ENCODE results near the gene PPARA.

PPARA gene

GRCh38 chr22:46225631-46226030, 75.3 kb downstream of the PPARA start:
- H3K4me1 ChIP-seq: peaks cover 7 to 15% (median 9%) of the 10 kb centered on the region in 10 experiments
- no peak overlapping the region for H3K4me2 ChIP-seq
- H4K20me1 ChIP-seq: no peaks in the 10 kb centered on the region
- H3K9ac ChIP-seq: no peak overlapping the region
- no peak for TF ChIP-seq Cebpa-rat (IDR thresholded peaks at IDR 0.05)
- no peak overlapping the region for H3K27ac ChIP-seq
- peaks cover 0 to 7% (median 0%) of the 10 kb centered on the region in 11 experiments; a peak in 1 of 22 replicates for H3K9me3 ChIP-seq (replicated peaks in 1 of 11)
- no peaks in the 10 kb centered on the region for H3K27me3 ChIP-seq
- no peak overlapping the region for H3K4me3 ChIP-seq
- H3K36me3 ChIP-seq: peaks cover 19 to 74% (median 48%) of the 10 kb centered on the region in 11 experiments

GRCh38 chr22:46226577-46226976, 76.3 kb downstream of the PPARA start:
- Histone ChIP-seq H3K9ac (no peak overlapping the region), H3K36me3 (peaks cover 18 to 70% (median 41%) of the 10 kb centered on the region in 11 experiments), H3K9me3 (replicated peaks in 1 of 11) (no peaks in the 10 kb centered on the region), H3K4me2 (no peak overlapping the region), H3K4me1 (peaks cover 0 to 6% (median 0%) of the 10 kb centered on the region in 10 experiments; a peak in 6 of 20 replicates), H3K27me3 (no peaks in the 10 kb centered on the region), H3K4me3 (no peak overlapping the region), H4K20me1 (no peaks in the 10 kb centered on the region), H3K27ac (no peak overlapping the region)
- TF ChIP-seq Cebpa-rat (IDR thresholded peaks at IDR 0.05): no peak

DNA sequence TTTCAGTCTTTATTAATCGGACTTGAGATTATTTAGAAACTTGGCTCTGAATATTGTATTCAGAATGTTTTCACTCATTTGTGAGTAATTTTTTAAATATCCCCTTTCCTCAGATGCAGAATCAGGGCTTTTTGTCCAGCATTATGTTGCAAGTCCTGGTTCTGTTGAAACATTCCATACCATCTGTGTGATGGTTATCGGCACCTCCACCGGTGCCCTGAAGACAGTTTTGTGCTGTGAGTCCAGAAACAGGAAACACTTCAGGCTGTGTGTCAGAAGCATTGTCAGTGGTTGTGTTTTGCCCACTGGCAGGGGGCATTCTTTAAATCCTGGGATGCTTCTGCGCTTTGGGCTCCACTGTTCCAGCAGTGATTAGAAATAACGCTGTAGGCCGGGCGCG, 79.4 kb downstream of the PPARA start:
- Histone ChIP-seq H4K20me1 (no peaks in the 10 kb centered on the region), H3K27ac (no peak overlapping the region), H3K4me1 (peaks cover 10 to 21% (median 14%) of the 10 kb centered on the region in 10 experiments), H3K36me3 (peaks cover 10 to 48% (median 24%) of the 10 kb centered on the region in 11 experiments; a peak in 21 of 22 replicates), H3K9me3 (replicated peaks in 1 of 11) (no peaks in the 10 kb centered on the region), H3K4me2 (no peak overlapping the region), H3K4me3 (no peak overlapping the region), H3K9ac (no peak overlapping the region), H3K27me3 (no peaks in the 10 kb centered on the region)
- no peak for TF ChIP-seq Cebpa-rat (IDR thresholded peaks at IDR 0.05)

DNA sequence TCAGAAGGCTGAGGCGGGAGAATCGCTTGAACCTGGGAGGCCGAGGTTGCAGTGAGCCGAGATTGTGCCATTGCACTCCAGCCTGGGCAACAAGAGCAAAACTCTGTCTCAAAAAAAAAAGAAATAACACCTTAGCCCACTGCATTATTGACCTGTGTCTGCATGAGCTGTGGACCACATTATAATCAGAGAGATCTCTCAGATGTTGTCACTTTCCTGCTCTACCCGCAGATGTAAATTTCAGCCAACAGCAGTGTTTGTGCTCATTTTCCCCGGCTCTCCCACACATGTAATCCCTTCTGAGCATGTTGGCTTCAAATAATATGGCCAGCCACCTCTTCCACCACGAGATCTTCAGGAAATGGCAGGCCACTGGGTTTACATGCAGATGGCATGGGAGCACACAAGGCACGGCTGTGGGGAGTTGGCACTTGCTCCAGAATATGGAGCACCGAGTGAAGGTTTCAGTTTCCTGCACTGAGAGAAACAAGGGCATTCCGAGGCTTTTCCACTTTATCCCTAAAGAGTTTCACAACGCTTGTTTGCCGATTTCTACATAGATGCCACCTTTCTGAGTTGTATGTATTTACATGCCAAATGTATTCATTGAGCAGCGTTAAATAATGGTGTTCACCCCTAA, 80.1 kb downstream of the PPARA start:
- H3K27ac ChIP-seq: no peak overlapping the region
- no peaks in the 10 kb centered on the region for H3K9me3 ChIP-seq (replicated peaks in 1 of 11)
- peaks cover 10 to 24% (median 16%) of the 10 kb centered on the region in 10 experiments for H3K4me1 ChIP-seq
- H3K36me3 ChIP-seq: peaks cover 10 to 48% (median 24%) of the 10 kb centered on the region in 11 experiments; a peak in 21 of 22 replicates
- H3K4me2 ChIP-seq: no peak overlapping the region
- no peak for TF ChIP-seq Cebpa-rat (IDR thresholded peaks at IDR 0.05)
- H3K27me3 ChIP-seq: no peaks in the 10 kb centered on the region
- no peak overlapping the region for H3K4me3 ChIP-seq
- H4K20me1 ChIP-seq: no peaks in the 10 kb centered on the region; a peak in 1 of 22 replicates
- no peak overlapping the region for H3K9ac ChIP-seq

- no peak overlapping the region for H3K4me3 ChIP-seq
- H3K4me1 ChIP-seq: peaks cover 22 to 53% (median 44%) of the 10 kb centered on the region in 10 experiments
- H3K36me3 ChIP-seq: peaks cover 10 to 53% (median 19%) of the 10 kb centered on the region in 11 experiments; a peak in 20 of 22 replicates
- H3K4me2 ChIP-seq: peak overlapping the region; percentile 25 to 67 (median 50)
- H3K27me3 ChIP-seq: no peaks in the 10 kb centered on the region
- peak overlapping the region in 3 of 11 experiments; percentile 22 to 43 (median 24); a peak in 5 of 22 replicates for H3K27ac ChIP-seq
- H3K9me3 ChIP-seq (replicated peaks in 1 of 11): no peaks in the 10 kb centered on the region
- H4K20me1 ChIP-seq: no peaks in the 10 kb centered on the region; a peak in 1 of 22 replicates
- TF ChIP-seq Cebpa-rat (IDR thresholded peaks at IDR 0.05): no peak
- H3K9ac ChIP-seq: peak overlapping the region in 1 of 11 experiments; percentile 18; a peak in 1 of 22 replicates
Measured at GRCh38 chr22:46233231-46233630, 82.9 kb downstream of the PPARA start.

DNA sequence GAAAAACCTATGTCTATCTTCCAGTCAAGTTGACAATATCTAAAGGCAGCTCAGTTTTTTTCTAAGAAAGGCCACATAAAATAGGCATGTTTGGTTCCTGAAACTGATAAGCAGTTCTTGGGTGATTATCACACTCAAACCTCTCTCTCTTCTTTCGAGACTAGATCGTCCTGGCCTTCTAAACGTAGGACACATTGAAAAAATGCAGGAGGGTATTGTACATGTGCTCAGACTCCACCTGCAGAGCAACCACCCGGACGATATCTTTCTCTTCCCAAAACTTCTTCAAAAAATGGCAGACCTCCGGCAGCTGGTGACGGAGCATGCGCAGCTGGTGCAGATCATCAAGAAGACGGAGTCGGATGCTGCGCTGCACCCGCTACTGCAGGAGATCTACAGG, 84.6 kb downstream of the PPARA start:
- no peaks in the 10 kb centered on the region for H3K9me3 ChIP-seq (replicated peaks in 1 of 11)
- no peak for TF ChIP-seq Cebpa-rat (IDR thresholded peaks at IDR 0.05)
- peaks cover 10 to 56% (median 19%) of the 10 kb centered on the region in 11 experiments; a peak in 20 of 22 replicates for H3K36me3 ChIP-seq
- no peaks in the 10 kb centered on the region; a peak in 2 of 22 replicates for H4K20me1 ChIP-seq
- H3K4me1 ChIP-seq: peaks cover 33 to 70% (median 61%) of the 10 kb centered on the region in 10 experiments
- H3K9ac ChIP-seq: no peak overlapping the region
- no peak overlapping the region for H3K4me3 ChIP-seq
- no peak overlapping the region for H3K4me2 ChIP-seq
- no peaks in the 10 kb centered on the region for H3K27me3 ChIP-seq
- no peak overlapping the region for H3K27ac ChIP-seq

DNA sequence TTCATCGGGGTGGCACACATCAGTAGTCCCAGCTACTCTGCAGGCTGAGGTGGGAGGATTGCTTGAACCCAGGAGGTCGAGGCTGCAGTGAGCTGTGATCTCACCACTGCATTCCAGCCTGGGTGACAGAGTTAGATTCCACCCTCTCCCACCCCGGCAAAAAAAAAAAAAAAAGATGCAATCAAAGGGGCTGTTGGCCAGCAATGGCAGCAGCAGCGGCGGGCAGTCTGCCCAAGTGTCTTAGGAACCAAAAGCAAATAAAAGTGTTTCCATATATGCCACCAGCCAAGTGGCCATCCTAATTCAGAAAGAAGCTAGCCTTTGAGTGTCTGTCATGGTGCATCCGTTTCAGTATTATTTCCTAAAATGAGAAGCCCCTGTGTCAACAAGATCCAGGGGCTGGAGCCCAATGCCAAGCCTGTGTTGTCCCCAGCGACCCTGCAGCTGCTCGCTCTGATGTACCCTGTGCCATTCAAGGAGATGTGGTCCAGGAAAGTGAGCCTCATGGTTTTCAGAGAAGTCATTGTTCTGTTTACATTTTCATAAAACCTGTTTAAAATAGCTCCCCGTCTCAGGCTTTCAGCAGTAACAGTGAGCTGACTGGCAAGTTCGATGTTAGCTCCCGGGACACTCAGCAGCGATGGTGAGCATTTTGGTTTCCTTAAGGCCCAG, 87.3 kb downstream of the PPARA start:
- no peak for TF ChIP-seq Cebpa-rat (IDR thresholded peaks at IDR 0.05)
- H4K20me1 ChIP-seq: peaks cover 0 to 4% (median 0%) of the 10 kb centered on the region in 11 experiments; a peak in 2 of 22 replicates
- H3K4me2 ChIP-seq: peak overlapping the region in 10 of 11 experiments; percentile 74 to 96 (median 90); a peak in 19 of 22 replicates
- H3K9me3 ChIP-seq (replicated peaks in 1 of 11): no peaks in the 10 kb centered on the region
- no peak overlapping the region for H3K4me3 ChIP-seq
- H3K27me3 ChIP-seq: no peaks in the 10 kb centered on the region
- H3K27ac ChIP-seq: peak overlapping the region in 6 of 11 experiments; percentile 66 to 85 (median 77); a peak in 11 of 22 replicates
- peaks cover 58 to 97% (median 87%) of the 10 kb centered on the region in 10 experiments for H3K4me1 ChIP-seq
- H3K9ac ChIP-seq: peak overlapping the region in 5 of 11 experiments; percentile 2 to 69 (median 67); a peak in 5 of 22 replicates
- peaks cover 0 to 38% (median 9%) of the 10 kb centered on the region in 11 experiments; a peak in 13 of 22 replicates for H3K36me3 ChIP-seq

GRCh38 chr22:46238541-46238940, 88.2 kb downstream of the PPARA start:
- no peak for TF ChIP-seq Cebpa-rat (IDR thresholded peaks at IDR 0.05)
- no peak overlapping the region for H3K4me3 ChIP-seq
- H3K36me3 ChIP-seq: peaks cover 0 to 37% (median 13%) of the 10 kb centered on the region in 11 experiments; a peak in 14 of 22 replicates
- peaks cover 0 to 4% (median 0%) of the 10 kb centered on the region in 11 experiments; a peak in 2 of 22 replicates for H4K20me1 ChIP-seq
- H3K9ac ChIP-seq: peak overlapping the region in 7 of 11 experiments; percentile 0 to 72 (median 67); a peak in 13 of 22 replicates
- H3K9me3 ChIP-seq (replicated peaks in 1 of 11): no peaks in the 10 kb centered on the region
- H3K27ac ChIP-seq: peak overlapping the region in 8 of 11 experiments; percentile 23 to 85 (median 72); a peak in 15 of 22 replicates
- peak overlapping the region; percentile 73 to 96 (median 89); a peak in 21 of 22 replicates for H3K4me2 ChIP-seq
- H3K4me1 ChIP-seq: peaks cover 54 to 100% (median 90%) of the 10 kb centered on the region in 10 experiments
- no peaks in the 10 kb centered on the region for H3K27me3 ChIP-seq

Measured in BLaER1 treated with 17β-estradiol and CSF1 and Interleukin-3, amounts not matched to agents 10 nM and 100 nM (cell line).